H9 (cell line): ENCODE measurements around the gene CAVIN1. TPM values are rescaled to one million over a fixed set of nuclear protein-coding genes. Genes with fewer than 3 reads are reported as not detected.

Source experiments
- DNase-seq: peaks from one replicate; pipeline ENCODE4 v3.0.0-alpha.2; 2017
- H2AFZ ChIP-seq: one replicate; pipeline ENCODE4 v1.6.1; 2013; ENCODE audit warnings: mild to moderate bottlenecking, low read length, control low read depth, moderate library complexity
- H2AK5ac ChIP-seq: 2 replicates; pipeline ENCODE4 v1.6.1; 2013; ENCODE audit warnings: low read length, control low read depth, mixed read lengths; ENCODE audit not compliant: insufficient read length
- H2BK120ac ChIP-seq: one replicate; pipeline ENCODE4 v1.6.1; 2013; ENCODE audit warnings: low read depth, mild to moderate bottlenecking, low read length, control low read depth, inconsistent platforms; ENCODE audit not compliant: poor library complexity, severe bottlenecking
- H2BK12ac ChIP-seq: 2 replicates; pipeline ENCODE4 v1.6.1; 2013; ENCODE audit warnings: low read length, control low read depth, mixed read lengths, low read depth; ENCODE audit not compliant: insufficient read length
- H2BK15ac ChIP-seq: 2 replicates; pipeline ENCODE4 v1.6.1; 2013; ENCODE audit warnings: low read depth, low read length, control low read depth
- H2BK20ac ChIP-seq: one replicate; pipeline ENCODE4 v1.6.1; 2013; ENCODE audit warnings: low read depth, mild to moderate bottlenecking, low read length, control low read depth, inconsistent platforms; ENCODE audit not compliant: poor library complexity, severe bottlenecking
- H2BK5ac ChIP-seq: 2 replicates; pipeline ENCODE4 v1.6.1; 2013; ENCODE audit warnings: low read length, control low read depth, mixed read lengths; ENCODE audit not compliant: insufficient read length
- H3K14ac ChIP-seq: 2 replicates; pipeline ENCODE4 v1.6.1; 2013; ENCODE audit warnings: low read length, control low read depth; ENCODE audit not compliant: insufficient read depth
- H3K18ac ChIP-seq: 2 replicates; pipeline ENCODE4 v1.6.1; 2013; ENCODE audit warnings: low read depth, mild to moderate bottlenecking, mixed read lengths, low read length, control low read depth; ENCODE audit not compliant: insufficient read length
- H3K23ac ChIP-seq: 2 replicates; pipeline ENCODE4 v1.6.1; 2013; ENCODE audit warnings: low read length, control low read depth, mixed read lengths, low read depth; ENCODE audit not compliant: insufficient read length
- H3K23me2 ChIP-seq: 2 replicates; pipeline ENCODE4 v1.6.1; 2013; ENCODE audit warnings: low read depth, mild to moderate bottlenecking, mixed read lengths, low read length, control low read depth; ENCODE audit not compliant: insufficient read length, poor library complexity, severe bottlenecking
- H3K27ac ChIP-seq: 2 replicates; pipeline ENCODE4 v1.5.1; 2013; ENCODE audit warnings: low read length, control low read depth, mixed read lengths, low read depth; ENCODE audit not compliant: insufficient read length
- H3K27me3 ChIP-seq: 2 replicates; pipeline ENCODE4 v1.6.1; 2013; ENCODE audit warnings: low read length, control low read depth, inconsistent platforms; ENCODE audit not compliant: insufficient read depth
- H3K4ac ChIP-seq: 2 replicates; pipeline ENCODE4 v1.6.1; 2013; ENCODE audit warnings: low read depth, mild to moderate bottlenecking, control low read depth, inconsistent platforms, low read length, moderate library complexity
- H3K4me1 ChIP-seq: 2 replicates; pipeline ENCODE4 v1.6.1; 2013; ENCODE audit warnings: low read length, control low read depth, inconsistent platforms; ENCODE audit not compliant: insufficient read depth
- H3K4me2 ChIP-seq: 2 replicates; pipeline ENCODE4 v1.6.1; 2013; ENCODE audit warnings: low read length, control low read depth, mixed read lengths; ENCODE audit not compliant: insufficient read length, insufficient read depth
- H3K56ac ChIP-seq: 2 replicates; pipeline ENCODE4 v1.6.1; 2013; ENCODE audit warnings: low read depth, mild to moderate bottlenecking, mixed read lengths, low read length, control low read depth; ENCODE audit not compliant: insufficient read length
- H3K79me1 ChIP-seq: 2 replicates; pipeline ENCODE4 v1.6.1; 2013; ENCODE audit warnings: low read depth, mild to moderate bottlenecking, moderate library complexity, low read length, control low read depth, inconsistent platforms; ENCODE audit not compliant: insufficient read depth, poor library complexity, severe bottlenecking
- H3K79me2 ChIP-seq: 2 replicates; pipeline ENCODE4 v1.6.1; 2013; ENCODE audit warnings: low read length, control low read depth, inconsistent platforms; ENCODE audit not compliant: insufficient read depth
- H3K9ac ChIP-seq: 2 replicates; pipeline ENCODE4 v1.6.1; 2013; ENCODE audit warnings: low read length, control low read depth, mixed read lengths; ENCODE audit not compliant: insufficient read length; ENCODE audit errors: extremely low read depth
- H3K9me3 ChIP-seq: one replicate; pipeline ENCODE4 v1.6.1; 2013; ENCODE audit warnings: low read depth, low read length, inconsistent platforms; ENCODE audit not compliant: control insufficient read depth
- H3T11ph ChIP-seq: one replicate; pipeline ENCODE4 v1.6.1; 2013; ENCODE audit warnings: mild to moderate bottlenecking, low read length, control low read depth, inconsistent platforms
- H4K20me1 ChIP-seq: one replicate; pipeline ENCODE4 v1.6.1; 2013; ENCODE audit not compliant: control insufficient read depth, insufficient read length, insufficient read depth
- H4K5ac ChIP-seq: 2 replicates; pipeline ENCODE4 v1.6.1; 2013; ENCODE audit warnings: low read depth, mild to moderate bottlenecking, mixed read lengths, low read length, control low read depth; ENCODE audit not compliant: insufficient read length
- H4K8ac ChIP-seq: replicated peaks from 2 replicates; pipeline ENCODE4 v1.6.1; 2013; ENCODE audit warnings: low read length, control low read depth, mixed read lengths, low read depth; ENCODE audit not compliant: insufficient read length
- H4K91ac ChIP-seq: 2 replicates; pipeline ENCODE4 v1.6.1; 2013; ENCODE audit warnings: low read depth, mild to moderate bottlenecking, moderate library complexity, mixed read lengths, low read length, control low read depth; ENCODE audit not compliant: insufficient read length
- H3K27ac Mint-ChIP-seq, 3 experiments: 2 replicates in 2 of 3; 3 replicates in 1 of 3; pipeline ENCODE4 v1.8.0; 2020 to 2021; ENCODE audit warnings: mixed read lengths in 3 of 3, mild to moderate bottlenecking in 1 of 3, moderate library complexity in 1 of 3
- H3K27me3 Mint-ChIP-seq: 2 replicates; pipeline ENCODE4 v1.8.0; 2021; ENCODE audit warnings: low read depth, mild to moderate bottlenecking, moderate library complexity, mixed read lengths
- H3K36me3 Mint-ChIP-seq, 3 experiments: 2 replicates in 2 of 3; 3 replicates in 1 of 3; pipeline ENCODE4 v1.8.0; 2020 to 2021; ENCODE audit warnings: low read depth in 3 of 3, mixed read lengths in 3 of 3; ENCODE audit not compliant: insufficient read depth in 1 of 3
- H3K4me1 Mint-ChIP-seq, 2 experiments: 2 replicates each; pipeline ENCODE4 v1.8.0; 2020; ENCODE audit warnings: mixed read lengths in 2 of 2
- H3K4me3 Mint-ChIP-seq, 2 experiments: 2 replicates in 1 of 2; 3 replicates in 1 of 2; pipeline ENCODE4 v1.8.0; 2020 to 2021; ENCODE audit warnings: mild to moderate bottlenecking in 2 of 2, mixed read lengths in 2 of 2, moderate library complexity in 1 of 2
- H3K9me3 Mint-ChIP-seq, 2 experiments: 2 replicates in 1 of 2; 3 replicates in 1 of 2; pipeline ENCODE4 v1.8.0; 2020; ENCODE audit warnings: mild to moderate bottlenecking in 2 of 2, mixed read lengths in 2 of 2, moderate library complexity in 1 of 2
- CTCF ChIP-seq: fragments of 200-600 bp; sonication (generic); conservative IDR thresholded peaks from 3 replicates; pipeline ENCODE4 v1.8.0; 2021; ENCODE audit warnings: antibody characterized with exemption, mild to moderate bottlenecking
- WGBS: extraction: QIAGEN DNeasy Blood & Tissue Kit; methylation state at CpG from one replicate; pipeline ENCODE4 v1.1.7; 2013; ENCODE audit warnings: missing lambda C conversion rate, low lambda C conversion rate, mixed read lengths; ENCODE audit not compliant: insufficient read length; ENCODE audit errors: extremely low coverage; 5-methylcytosine and 5-hydroxymethylcytosine counted together
- total RNA-seq: library from RNA; stranded (reverse); gene quantifications from 2 replicates; pipeline ENCODE4 v1.2.1, GENCODE V29; 2021

CAVIN1 gene
- total RNA-seq, 1 experiment from 2014 or later: 65.2 TPM

GRCh38 chr17:42363231-42363630, 59.8 kb downstream of the CAVIN1 start:
- Mint-ChIP-seq H3K4me3 (no peak overlapping the region), H3K27ac (no peak overlapping the region), H3K9me3 (no peaks in the 10 kb centered on the region), H3K4me1 (peaks cover 57 to 64% of the 10 kb centered on the region in 2 experiments), H3K27me3 (no peaks in the 10 kb centered on the region; the same call in 1 of the 2 replicates), H3K36me3 (peaks cover 0 to 7% (median 0%) of the 10 kb centered on the region in 3 experiments; a peak in 5 of 7 replicates)
- Histone ChIP-seq H2AK5ac (no peak overlapping the region), H3K4me1 (peaks cover 15% of the 10 kb centered on the region), H3K23ac (no peak overlapping the region), H3K4ac (no peak overlapping the region), H3K79me1 (peaks cover 11% of the 10 kb centered on the region), H3K18ac (no peak overlapping the region), H2AFZ (no peak overlapping the region), H3K56ac (no peak overlapping the region), H3K14ac (no peak overlapping the region), H2BK5ac (no peak overlapping the region), H3T11ph (no peak overlapping the region), H3K9me3 (no peaks in the 10 kb centered on the region), H3K23me2 (no peaks in the 10 kb centered on the region), H3K4me2 (no peak overlapping the region), H4K20me1 (no peaks in the 10 kb centered on the region), H3K27ac (no peak overlapping the region), H3K79me2 (peaks cover 34% of the 10 kb centered on the region; the same call in 1 of the 2 replicates), H4K8ac (no peak overlapping the region), H2BK120ac (no peak overlapping the region), H3K9ac (no peak overlapping the region), H4K91ac (no peak overlapping the region), H2BK15ac (no peak overlapping the region), H2BK20ac (no peak overlapping the region), H3K27me3 (no peaks in the 10 kb centered on the region), H2BK12ac (no peak overlapping the region), H4K5ac (no peak overlapping the region)
- no peak for DNase-seq
- WGBS: no CpG with 5 or more reads among the region's 1 CpG
- no peak for TF ChIP-seq CTCF
